ENCODE data around the gene OR56B1.

- TF ChIP-seq POLR2A (IDR thresholded peaks at IDR 0.05), result no peak
- no peak for TF ChIP-seq CTCF (IDR thresholded peaks at IDR 0.05)
Measured at GRCh38 chr11:5701055-5701577, 35.1 kb upstream of the OR56B1 start.
